Esophagus squamous epithelium (tissue), 5 donors: ENCODE data around the gene P2RX6. TPM values are rescaled to one million over a fixed set of nuclear protein-coding genes. Genes with fewer than 3 reads are reported as not detected.

ENCODE experiments used
- DNase-seq: peaks from one replicate; lab custom pipeline; 2025; lab: John Stamatoyannopoulos, UW
- H3K27ac ChIP-seq, 4 donors: fragments of 200-600 bp; sonication (generic); one replicate each; pipeline ENCODE4 v1.5.1; 2016 to 2019; ENCODE audit warnings: mild to moderate bottlenecking in 1 of 4
- H3K27me3 ChIP-seq, 4 donors: fragments of 200-600 bp; sonication (generic); 1 replicate in 3 of 4; 2 replicates in 1 of 4; pipeline versions ENCODE4 v1.5.1 to v1.6.0; 2017 to 2021; ENCODE audit warnings: antibody characterized with exemption in 1 of 4
- H3K36me3 ChIP-seq, 3 donors: fragments of 200-600 bp; sonication (generic); one replicate each; pipeline ENCODE4 v1.5.1; 2016 to 2019
- H3K4me1 ChIP-seq, 3 donors: fragments of 200-600 bp; sonication (generic); one replicate each; pipeline ENCODE4 v1.5.1; 2017 to 2019
- H3K4me3 ChIP-seq, 4 donors: fragments of 200-600 bp; sonication (generic); 1 replicate in 3 of 4; 2 replicates in 1 of 4; pipeline ENCODE4 v1.5.1; 2016 to 2019; ENCODE audit warnings: mild to moderate bottlenecking in 2 of 4, moderate library complexity in 1 of 4
- H3K9me3 ChIP-seq, 3 donors: fragments of 200-600 bp; sonication (generic); one replicate each; pipeline ENCODE4 v1.5.1; 2016 to 2019
- CTCF ChIP-seq, 6 experiments: fragments of 450-650 bp in 4 of 6; fragments of 200-600 bp in 2 of 6; sonication (generic) in 2 of 6; IDR thresholded peaks; one replicate each; pipeline ENCODE4 v1.5.1; 2016 to 2019; ENCODE audit warnings: antibody characterized with exemption in 6 of 6, mild to moderate bottlenecking in 4 of 6, moderate library complexity in 4 of 6
- POLR2A ChIP-seq, 4 donors: fragments of 450-650 bp; IDR thresholded peaks; one replicate each; pipeline ENCODE4 v1.6.1; 2017; ENCODE audit warnings: antibody characterized with exemption in 4 of 4, mild to moderate bottlenecking in 4 of 4, moderate library complexity in 3 of 4
- WGBS, 2 donors: methylation state at CpG; one replicate each; pipeline ENCODE4 v1.1.5; 2018; 5-methylcytosine and 5-hydroxymethylcytosine counted together
- intact Hi-C: fragments of 100-400 bp; cut with DNase I; formaldehyde crosslinking; loops from one replicate; pipeline ENCODE4 v1.15.0; 2022
- total RNA-seq, 4 donors: library from RNA; depleted of rRNA; stranded (reverse); fragments of >200 nt; gene quantifications; one replicate each; pipeline ENCODE4 v1.1.0, GENCODE V29; 2016
- donor health status: DM: yes; HTN: yes; CAD: no.

Gene P2RX6
- total RNA-seq, 4 donors from 2014 or later: 0.18 to 0.76 (median 0.50) TPM; not detected in 1

DNA sequence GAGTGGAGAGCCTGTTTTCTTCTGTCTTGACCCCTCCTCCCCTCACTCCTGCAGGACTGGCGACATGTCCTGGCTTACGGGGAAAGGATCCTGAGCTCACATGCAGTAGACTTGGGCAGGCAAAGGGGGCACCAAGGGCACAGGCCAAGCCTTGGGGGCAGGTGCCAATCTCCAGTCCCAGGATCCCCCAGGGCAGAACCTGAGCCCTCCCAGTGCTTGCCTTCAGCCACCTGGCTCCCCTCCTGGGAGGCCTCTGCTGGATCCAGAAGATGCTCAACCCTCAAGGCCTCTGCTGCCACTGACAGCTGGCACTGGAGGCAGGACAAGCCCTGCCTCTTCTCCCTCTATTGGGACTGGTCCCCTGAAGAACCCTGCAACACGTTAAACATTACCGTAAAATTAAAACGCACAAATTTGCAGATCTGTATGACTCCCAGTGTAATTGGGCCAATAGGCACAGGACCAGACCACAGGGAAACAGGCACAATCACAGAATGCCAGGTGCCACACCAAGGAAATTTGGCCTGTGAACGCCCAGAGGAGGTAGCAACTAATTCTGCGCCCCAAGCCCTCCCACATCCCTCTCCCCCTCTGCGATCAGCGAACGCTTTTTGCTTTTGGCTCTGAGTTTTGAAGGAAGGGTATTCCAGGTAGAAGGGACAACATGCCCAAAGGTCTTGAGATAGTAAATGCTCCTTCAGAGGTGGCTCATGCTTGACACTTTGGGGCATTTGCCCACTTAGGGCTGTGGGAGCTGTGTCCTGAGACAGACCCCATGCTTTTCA lies 33.8 kb upstream of the P2RX6 start:
- DNase-seq: no peak
- peak overlapping the region; percentile 83 to 96 (median 90) for H3K27ac ChIP-seq
- TF ChIP-seq CTCF (IDR thresholded peaks at IDR 0.05): no peak
- no peaks in the 10 kb centered on the region for H3K9me3 ChIP-seq
- intact Hi-C loops: no loop called here
- peaks cover 26 to 54% (median 27%) of the 10 kb centered on the region in 3 donors for H3K4me1 ChIP-seq
- WGBS, 2 donors: 34 to 77% methylated on average over 8 to 10 of the region's 10 CpGs
- H3K36me3 ChIP-seq: peaks cover 0 to 26% (median 0%) of the 10 kb centered on the region in 3 donors
- no peaks in the 10 kb centered on the region for H3K27me3 ChIP-seq
- peak overlapping the region; percentile 57 to 91 (median 70) for H3K4me3 ChIP-seq

GRCh38 chr22:20981787-20982562 lies 33.0 kb upstream of the P2RX6 start, which contains the start of gene LZTR1:
TSS of gene LZTR1 (plus strand) at chr22:20982297. CDS start at chr22:20982372, 75 bp downstream.
- no peaks in the 10 kb centered on the region for H3K27me3 ChIP-seq
- 0 to 1% methylated on average over 15 to 38 of the region's 87 CpGs for WGBS, 2 donors
- peaks cover 0 to 31% (median 0%) of the 10 kb centered on the region in 3 donors for H3K36me3 ChIP-seq
- peak within 1 kb of the TSS; percentile 83 to 96 (median 90) for H3K27ac ChIP-seq
- no peaks in the 10 kb centered on the region for H3K9me3 ChIP-seq
- DNase-seq: no peak
- TF ChIP-seq CTCF (IDR thresholded peaks at IDR 0.05) (peak; percentile 30 to 64 (median 42)), POLR2A (IDR thresholded peaks at IDR 0.05) (peak in 3 of 4 donors; percentile 83 to 92 (median 83))
- peaks cover 26 to 54% (median 27%) of the 10 kb centered on the region in 3 donors for H3K4me1 ChIP-seq
- H3K4me3 ChIP-seq: peak within 1 kb of the TSS; percentile 57 to 91 (median 70)
- intact Hi-C loops: no loop called here

DNA sequence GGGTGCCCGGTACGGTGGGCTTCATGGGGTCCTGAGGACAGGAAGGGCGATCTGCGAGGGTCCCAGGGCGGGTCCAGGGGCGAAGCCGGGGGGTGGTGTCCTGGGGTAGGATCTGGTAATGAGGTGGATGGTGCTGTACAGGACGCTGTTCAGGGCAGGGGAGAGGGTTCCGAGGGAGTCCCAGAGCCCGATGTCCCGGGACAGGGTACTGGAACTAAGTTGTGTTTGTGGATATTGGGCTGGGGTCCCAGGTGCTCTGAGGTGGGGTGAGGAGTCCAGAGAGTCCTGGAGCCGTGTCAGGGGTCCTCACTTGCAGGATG lies 32.4 kb upstream of the P2RX6 start:
- Histone ChIP-seq H3K9me3 (no peaks in the 10 kb centered on the region), H3K4me1 (peaks cover 26 to 54% (median 27%) of the 10 kb centered on the region in 3 donors), H3K4me3 (peak overlapping the region; percentile 57 to 91 (median 70)), H3K27me3 (no peaks in the 10 kb centered on the region), H3K27ac (peak overlapping the region; percentile 83 to 96 (median 90)), H3K36me3 (peaks cover under 1 to 37% (median 3%) of the 10 kb centered on the region in 3 donors)
- 0 to 4% methylated on average over 5 to 6 of the region's 12 CpGs for WGBS, 2 donors
- intact Hi-C loops: no loop called here
- DNase-seq: no peak
- no peak for TF ChIP-seq POLR2A (IDR thresholded peaks at IDR 0.05)
- TF ChIP-seq CTCF (IDR thresholded peaks at IDR 0.05): no peak

DNA sequence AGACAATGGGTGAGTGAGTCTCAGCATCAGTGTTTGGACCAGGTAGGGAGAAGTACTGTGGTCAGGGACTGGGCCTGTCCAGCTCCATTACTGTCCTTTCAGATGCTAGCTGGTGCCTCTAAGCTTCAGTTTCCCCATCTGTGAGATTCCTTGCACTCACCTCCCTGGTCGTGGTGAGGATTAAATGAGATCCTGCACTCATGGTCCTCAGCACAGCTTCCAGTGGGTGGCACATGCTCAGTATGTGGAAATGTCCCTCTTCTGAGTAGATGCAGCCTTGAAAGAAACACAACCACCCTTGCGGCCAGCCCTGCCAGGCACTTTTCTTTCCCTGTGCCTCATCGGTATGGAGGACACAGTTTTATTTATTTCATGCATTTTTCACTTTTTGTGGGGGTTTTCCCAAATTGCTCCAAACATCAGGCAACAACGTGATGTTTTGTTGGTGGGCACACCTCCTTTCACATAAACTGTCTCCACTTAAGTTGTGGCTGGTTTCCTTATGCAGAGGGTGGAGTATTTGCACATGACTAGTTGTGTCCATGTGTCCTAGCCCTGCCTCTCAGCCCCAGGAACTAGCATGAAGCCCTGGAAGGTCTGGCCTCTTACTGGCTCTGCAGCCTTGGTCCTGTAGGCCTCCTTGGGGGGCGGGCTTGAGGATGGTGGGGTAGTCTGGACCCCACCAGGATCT lies 31.7 kb upstream of the P2RX6 start:
- DNase-seq: no peak
- no peak for TF ChIP-seq CTCF (IDR thresholded peaks at IDR 0.05)
- no peak for TF ChIP-seq POLR2A (IDR thresholded peaks at IDR 0.05)
- 54 to 79% methylated on average over 4 to 5 of the region's 5 CpGs for WGBS, 2 donors
- Histone ChIP-seq H3K36me3 (peaks cover 5 to 44% (median 7%) of the 10 kb centered on the region in 3 donors), H3K4me3 (peak overlapping the region; percentile 57 to 91 (median 70)), H3K4me1 (peaks cover 26 to 54% (median 27%) of the 10 kb centered on the region in 3 donors), H3K9me3 (no peaks in the 10 kb centered on the region), H3K27me3 (no peaks in the 10 kb centered on the region), H3K27ac (peak overlapping the region in 2 of 4 donors; percentile 83 to 94)
- intact Hi-C loops: no loop called here
